Adipocyte (in vitro differentiated cells): ENCODE measurements around the gene KCNH5.

Experiments
- DNase-seq: peaks from one replicate; pipeline ENCODE4 v3.0.0-alpha.2; 2015; ENCODE audit warnings: low read depth
- H3K27me3 ChIP-seq: replicated peaks from 2 replicates; pipeline ENCODE4 v1.7.0; 2013; ENCODE audit warnings: mild to moderate bottlenecking, low read length, moderate library complexity; ENCODE audit not compliant: control insufficient read depth, insufficient read depth
- H3K36me3 ChIP-seq: 2 replicates; pipeline ENCODE4 v1.7.0; 2013; ENCODE audit warnings: low read length, mild to moderate bottlenecking, moderate library complexity; ENCODE audit not compliant: control insufficient read depth, insufficient read depth, severe bottlenecking
- H3K4me1 ChIP-seq: 2 replicates; pipeline ENCODE4 v1.7.0; 2013; ENCODE audit warnings: mild to moderate bottlenecking, low read length, moderate library complexity; ENCODE audit not compliant: control insufficient read depth, insufficient read depth
- H3K4me3 ChIP-seq: 2 replicates; pipeline ENCODE4 v1.7.0; 2013; ENCODE audit warnings: mild to moderate bottlenecking, low read length, moderate library complexity
- H3K9ac ChIP-seq: 2 replicates; pipeline ENCODE4 v1.7.0; 2013; ENCODE audit warnings: mild to moderate bottlenecking, low read length, moderate library complexity
- H3K9me3 ChIP-seq: 2 replicates; pipeline ENCODE4 v1.7.0; 2013; ENCODE audit warnings: mild to moderate bottlenecking, low read length, moderate library complexity; ENCODE audit not compliant: control insufficient read depth

KCNH5 gene

GRCh38 chr14:63045234-63045611 is at the start of gene KCNH5:
TSS of gene KCNH5 (minus strand) at chr14:63045458. CDS start at chr14:63045186, 272 bp downstream.
- Histone ChIP-seq H3K9me3 (no peaks in the 10 kb centered on the region), H3K27me3 (peaks cover 49% of the 10 kb centered on the region), H3K4me1 (no peaks in the 10 kb centered on the region), H3K36me3 (no peaks in the 10 kb centered on the region), H3K9ac (no peak within 1 kb of the TSS), H3K4me3 (peak within 1 kb of the TSS; percentile 24)
- DNase-seq = peak; percentile 79

GRCh38 chr14:63091394-63091996 is 46.2 kb upstream of the KCNH5 start:
- DNase-seq = no peak
- Histone ChIP-seq H3K36me3 (no peaks in the 10 kb centered on the region), H3K4me3 (no peak overlapping the region), H3K4me1 (no peaks in the 10 kb centered on the region), H3K9ac (no peak overlapping the region), H3K27me3 (no peaks in the 10 kb centered on the region), H3K9me3 (no peaks in the 10 kb centered on the region)

- no peak for DNase-seq
- H3K4me1 ChIP-seq = no peaks in the 10 kb centered on the region
- H3K9ac ChIP-seq = no peak overlapping the region
- H3K36me3 ChIP-seq = no peaks in the 10 kb centered on the region
- peaks cover 9% of the 10 kb centered on the region for H3K9me3 ChIP-seq
- no peak overlapping the region for H3K4me3 ChIP-seq
- H3K27me3 ChIP-seq = no peaks in the 10 kb centered on the region
Measured at GRCh38 chr14:63088865-63089264, 43.6 kb upstream of the KCNH5 start.

GRCh38 chr14:63078569-63078968 is 33.3 kb upstream of the KCNH5 start:
- H3K9me3 ChIP-seq = no peaks in the 10 kb centered on the region
- H3K36me3 ChIP-seq = no peaks in the 10 kb centered on the region
- H3K4me1 ChIP-seq = no peaks in the 10 kb centered on the region
- H3K9ac ChIP-seq = no peak overlapping the region
- H3K4me3 ChIP-seq = no peak overlapping the region
- no peaks in the 10 kb centered on the region for H3K27me3 ChIP-seq
- peak; percentile 94 for DNase-seq

- Histone ChIP-seq H3K4me3 (no peak overlapping the region), H3K27me3 (no peaks in the 10 kb centered on the region)
- no peak for DNase-seq
Measured at GRCh38 chr14:63076488-63076887, 31.2 kb upstream of the KCNH5 start.

GRCh38 chr14:63055631-63056030 is 10.4 kb upstream of the KCNH5 start:
- H3K9ac ChIP-seq = no peak overlapping the region
- H3K4me1 ChIP-seq = no peaks in the 10 kb centered on the region
- peaks cover 2% of the 10 kb centered on the region for H3K9me3 ChIP-seq
- H3K27me3 ChIP-seq = peaks cover 6% of the 10 kb centered on the region
- no peak for DNase-seq
- no peak overlapping the region for H3K4me3 ChIP-seq
- H3K36me3 ChIP-seq = no peaks in the 10 kb centered on the region

More at GRCh38 chr14:63076488-63076887, 31.2 kb upstream of the KCNH5 start:
- Histone ChIP-seq H3K4me1 (no peaks in the 10 kb centered on the region), H3K9me3 (no peaks in the 10 kb centered on the region), H3K36me3 (no peaks in the 10 kb centered on the region), H3K9ac (no peak overlapping the region)

GRCh38 chr14:63051992-63052391 is 6.7 kb upstream of the KCNH5 start:
- H3K9ac ChIP-seq = no peak overlapping the region
- H3K36me3 ChIP-seq = no peaks in the 10 kb centered on the region
- no peak overlapping the region for H3K4me3 ChIP-seq
- peaks cover 19% of the 10 kb centered on the region for H3K27me3 ChIP-seq
- no peaks in the 10 kb centered on the region for H3K4me1 ChIP-seq
- no peak for DNase-seq
- no peaks in the 10 kb centered on the region for H3K9me3 ChIP-seq

GRCh38 chr14:63051301-63051700 is 6.0 kb upstream of the KCNH5 start:
- Histone ChIP-seq H3K9me3 (no peaks in the 10 kb centered on the region), H3K27me3 (peaks cover 25% of the 10 kb centered on the region), H3K4me1 (no peaks in the 10 kb centered on the region), H3K9ac (no peak overlapping the region), H3K36me3 (no peaks in the 10 kb centered on the region), H3K4me3 (no peak overlapping the region)
- no peak for DNase-seq

GRCh38 chr14:63050694-63051093 is 5.4 kb upstream of the KCNH5 start:
- H3K9me3 ChIP-seq = no peaks in the 10 kb centered on the region
- no peak overlapping the region for H3K4me3 ChIP-seq
- DNase-seq = no peak
- no peak overlapping the region for H3K9ac ChIP-seq
- H3K36me3 ChIP-seq = no peaks in the 10 kb centered on the region
- H3K27me3 ChIP-seq = peaks cover 30% of the 10 kb centered on the region
- no peaks in the 10 kb centered on the region for H3K4me1 ChIP-seq

GRCh38 chr14:63046339-63047268 is 1.3 kb upstream of the KCNH5 start:
- Histone ChIP-seq H3K9ac (no peak overlapping the region), H3K4me1 (no peaks in the 10 kb centered on the region), H3K27me3 (peaks cover 49% of the 10 kb centered on the region), H3K36me3 (no peaks in the 10 kb centered on the region), H3K9me3 (no peaks in the 10 kb centered on the region), H3K4me3 (no peak overlapping the region)
- DNase-seq = no peak

GRCh38 chr14:63045612-63046320 is 508 bp upstream of the KCNH5 start:
- peaks cover 49% of the 10 kb centered on the region for H3K27me3 ChIP-seq
- peak; percentile 73 for DNase-seq

More at GRCh38 chr14:63045612-63046320, 508 bp upstream of the KCNH5 start:
- H3K4me1 ChIP-seq = no peaks in the 10 kb centered on the region
- no peaks in the 10 kb centered on the region for H3K9me3 ChIP-seq
- H3K4me3 ChIP-seq = peak overlapping the region; percentile 24
- no peaks in the 10 kb centered on the region for H3K36me3 ChIP-seq
- H3K9ac ChIP-seq = no peak overlapping the region
